Pancreas (tissue), 10 donors: ENCODE measurements around the gene TRIM47. TPM values are rescaled to one million over a fixed set of nuclear protein-coding genes. Genes with fewer than 3 reads are reported as not detected.
A peak's percentile ranks its signal among the peaks of the same experiment; 100 is the strongest.

Experiments
- ATAC-seq, 4 donors: fragments of 200-7000 bp; cut with Tn5 transposase; one replicate each; pipeline versions ENCODE4 v1.8.0 to v1.9.1; 2020; ENCODE audit warnings: mild to moderate bottlenecking in 4 of 4, moderate library complexity in 4 of 4
- DNase-seq, 6 donors: peaks; one replicate each; pipeline ENCODE4 v3.0.0-alpha.2; 2020
- FAIRE-seq: peaks from 2 replicates; lab custom pipeline; 2012; peaks lifted over from hg19 to GRCh38; lab: Jason Lieb, UNC
- H3K27ac ChIP-seq, 4 donors: fragments of 200-600 bp; sonication (generic); 1 replicate in 3 of 4; 2 replicates in 1 of 4; pipeline versions ENCODE4 v1.5.0 to v1.8.0; 2020
- H3K27me3 ChIP-seq, 4 donors: fragments of 200-600 bp; one replicate each; pipeline ENCODE4 v1.8.0; 2021
- H3K36me3 ChIP-seq, 3 donors: fragments of 200-600 bp; sonication (generic) in 1 of 3; one replicate each; pipeline versions ENCODE4 v1.5.0 to v1.8.0; 2020 to 2021
- H3K4me1 ChIP-seq, 3 donors: fragments of 200-600 bp; one replicate each; pipeline ENCODE4 v1.8.0; 2021
- H3K4me3 ChIP-seq, 4 donors: fragments of 200-600 bp; sonication (generic) in 2 of 4; one replicate each; pipeline versions ENCODE4 v1.5.0 to v1.8.0; 2020 to 2021
- H3K9me3 ChIP-seq, 4 donors: fragments of 200-600 bp; one replicate each; pipeline ENCODE4 v1.8.0; 2021
- WGBS, 2 donors: extraction: QIAGEN DNeasy Blood & Tissue Kit; methylation state at CpG; one replicate each; pipeline ENCODE4 v1.1.7; 2013; 5-methylcytosine and 5-hydroxymethylcytosine counted together
- intact Hi-C, 3 donors: fragments of 100-400 bp; cut with DNase I; formaldehyde crosslinking; loops; one replicate each; pipeline versions ENCODE4 v1.11.1 to v1.14.2; 2022
- polyA plus RNA-seq, 2 donors: library from polyadenylated mRNA; stranded (reverse); fragments of 200-250 nt; gene quantifications; one replicate each; pipeline ENCODE4 v1.2.3, GENCODE V29; 2013
- total RNA-seq, 6 donors: library from RNA; stranded (reverse); fragmentation: NEBNext Ultra II Directional in 4 of 6; extraction: Animal tissue kit (Norgen Biotek cat#: 25700) in 4 of 6; gene quantifications; one replicate each; pipeline versions ENCODE4 v1.2.1 to v1.2.4, GENCODE V29; 2021 to 2023
- TF ChIP-seq, protein P1 (sequence below), 4 donors: fragments of 200-600 bp; sonication (generic) in 3 of 4; IDR thresholded peaks; one replicate each; pipeline versions ENCODE4 v1.5.0 to v1.8.0; 2021; ENCODE audit warnings: antibody characterized with exemption in 4 of 4
- donor health status: healthy with polysubstance abuse.
- donor health status: DM: no; HTN: no; CAD: no; lungs with moderate emphysema.
- donor health status: DM: no; HTN: no; CAD: no.
- donor health status: control.
- donor health status: control.
- donor health status: Bipolar disorder and iron deficiency.
- donor health status: DM: yes; HTN: yes; CAD: no.
- donor health status: DM: no; HTN: no; CAD: no.
- donor health status: DM: no; HTN: no; CAD: no.
- donor health status: DM: yes; HTN: yes; CAD: no.

The TRIM47 gene
- total and polyA plus RNA-seq, 8 donors = 4.2 to 58.2 (median 28.9) TPM

DNA sequence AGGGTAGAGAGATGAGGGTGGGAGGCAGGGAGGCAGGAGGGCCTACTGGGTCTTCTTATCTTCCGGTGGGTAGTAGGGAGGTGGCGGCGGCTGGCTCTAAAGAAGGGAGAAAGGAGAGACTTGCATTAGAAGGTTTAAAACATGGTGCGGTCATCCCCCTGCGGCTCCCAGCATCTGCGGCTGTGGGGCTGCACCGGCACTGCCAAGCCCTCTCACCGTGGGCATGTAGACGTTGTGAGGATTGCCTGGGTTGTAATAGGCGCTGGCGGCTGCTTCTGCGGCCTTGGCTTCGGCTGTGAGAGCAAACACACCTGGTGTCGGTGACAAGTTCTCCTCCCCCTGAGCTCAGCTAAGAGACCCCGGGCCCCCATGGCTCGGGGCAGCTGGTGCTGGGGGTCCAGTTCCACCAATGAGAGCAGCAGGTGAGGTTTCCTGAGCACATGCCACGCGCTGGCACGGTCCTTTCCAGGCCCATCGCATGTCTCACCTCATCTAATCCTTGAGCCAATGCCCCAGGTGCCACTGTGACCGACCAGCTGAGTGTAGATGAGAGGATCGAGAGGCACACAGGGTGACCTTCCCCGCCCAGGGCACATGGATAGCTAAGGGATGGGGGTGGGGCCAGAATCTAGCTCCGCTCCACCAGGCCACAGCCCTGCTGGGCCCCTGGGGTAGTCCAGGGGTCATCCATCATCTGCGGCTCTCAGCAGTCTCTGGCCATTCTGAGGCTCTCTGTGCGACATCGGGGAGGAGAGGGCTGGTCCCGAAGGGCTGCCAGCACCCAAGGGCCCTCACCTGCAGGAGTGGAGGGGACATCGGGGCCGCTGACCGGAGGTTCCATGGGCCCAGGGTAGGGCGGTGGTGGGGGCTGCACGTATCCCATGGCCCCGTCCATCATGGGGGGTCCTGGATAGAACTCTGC is 31.4 kb downstream of the TRIM47 start:
- intact Hi-C loops = no loop called here
- Histone ChIP-seq H3K36me3 (peaks cover 0 to 50% (median 19%) of the 10 kb centered on the region in 3 donors), H3K4me1 (peaks cover 45 to 52% (median 51%) of the 10 kb centered on the region in 3 donors), H3K27ac (peak overlapping the region; percentile 89 to 95 (median 92)), H3K9me3 (no peaks in the 10 kb centered on the region), H3K27me3 (no peaks in the 10 kb centered on the region), H3K4me3 (peak overlapping the region in 2 of 4 donors; percentile 1 to 23)
- WGBS, 2 donors = 42 to 52% methylated on average over 34 of the region's 34 CpGs
- ATAC-seq (peak; percentile 29 to 55 (median 44)), DNase-seq (peak; percentile 80 to 93 (median 88)), FAIRE-seq (no peak)
- TF ChIP-seq, protein P1, sequence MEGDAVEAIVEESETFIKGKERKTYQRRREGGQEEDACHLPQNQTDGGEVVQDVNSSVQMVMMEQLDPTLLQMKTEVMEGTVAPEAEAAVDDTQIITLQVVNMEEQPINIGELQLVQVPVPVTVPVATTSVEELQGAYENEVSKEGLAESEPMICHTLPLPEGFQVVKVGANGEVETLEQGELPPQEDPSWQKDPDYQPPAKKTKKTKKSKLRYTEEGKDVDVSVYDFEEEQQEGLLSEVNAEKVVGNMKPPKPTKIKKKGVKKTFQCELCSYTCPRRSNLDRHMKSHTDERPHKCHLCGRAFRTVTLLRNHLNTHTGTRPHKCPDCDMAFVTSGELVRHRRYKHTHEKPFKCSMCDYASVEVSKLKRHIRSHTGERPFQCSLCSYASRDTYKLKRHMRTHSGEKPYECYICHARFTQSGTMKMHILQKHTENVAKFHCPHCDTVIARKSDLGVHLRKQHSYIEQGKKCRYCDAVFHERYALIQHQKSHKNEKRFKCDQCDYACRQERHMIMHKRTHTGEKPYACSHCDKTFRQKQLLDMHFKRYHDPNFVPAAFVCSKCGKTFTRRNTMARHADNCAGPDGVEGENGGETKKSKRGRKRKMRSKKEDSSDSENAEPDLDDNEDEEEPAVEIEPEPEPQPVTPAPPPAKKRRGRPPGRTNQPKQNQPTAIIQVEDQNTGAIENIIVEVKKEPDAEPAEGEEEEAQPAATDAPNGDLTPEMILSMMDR (IDR thresholded peaks at IDR 0.05) = no peak

DNA sequence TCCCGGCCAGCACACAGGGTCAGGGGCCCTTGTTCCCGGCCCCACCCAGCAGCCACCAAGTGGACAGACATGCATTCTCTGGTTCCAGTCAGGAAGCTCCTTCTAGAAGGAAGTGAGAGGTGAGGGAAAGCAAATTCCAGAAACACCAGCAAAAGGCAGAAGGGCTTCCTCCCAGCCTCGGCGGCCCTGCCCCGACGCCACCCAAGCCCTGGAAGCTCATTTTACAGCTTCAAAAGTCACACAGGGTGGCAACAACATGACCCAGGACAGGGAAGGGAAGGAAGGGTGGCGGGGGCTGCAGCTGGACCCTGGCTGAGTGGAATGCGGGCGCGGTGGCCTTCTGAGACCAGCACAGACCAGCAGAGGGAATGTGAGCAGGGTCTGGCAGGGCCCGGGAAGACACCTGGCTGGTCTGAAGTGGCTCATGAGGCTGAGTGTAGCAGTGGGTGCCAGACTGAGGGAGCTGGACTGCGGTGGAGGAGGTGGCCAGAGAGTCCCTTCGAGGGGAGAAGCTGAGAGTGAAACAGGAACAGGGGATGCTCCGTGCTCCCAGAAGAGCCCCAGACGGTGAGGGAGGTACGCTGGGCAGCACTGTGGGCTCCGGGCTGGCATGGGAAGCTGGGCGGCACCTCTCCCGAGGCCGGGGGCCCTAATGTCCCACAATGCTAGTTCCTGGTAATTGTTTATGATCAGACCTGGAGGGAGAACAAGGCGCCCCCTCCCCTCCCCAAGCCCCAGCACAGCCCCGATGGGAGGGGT is 32.3 kb downstream of the TRIM47 start:
- intact Hi-C loops = no loop called here
- 47 to 52% methylated on average over 22 of the region's 22 CpGs for WGBS, 2 donors
- Histone ChIP-seq H3K4me1 (peaks cover 45 to 52% (median 51%) of the 10 kb centered on the region in 3 donors), H3K36me3 (peaks cover 0 to 41% (median 14%) of the 10 kb centered on the region in 3 donors), H3K9me3 (no peaks in the 10 kb centered on the region), H3K27me3 (no peaks in the 10 kb centered on the region), H3K4me3 (peak overlapping the region in 2 of 4 donors; percentile 1 to 23), H3K27ac (peak overlapping the region; percentile 89 to 95 (median 92))
- ATAC-seq (no peak), DNase-seq (peak in 2 of 6 donors; percentile 46 to 78), FAIRE-seq (no peak)
- TF ChIP-seq, protein P1 (IDR thresholded peaks at IDR 0.05) = no peak

DNA sequence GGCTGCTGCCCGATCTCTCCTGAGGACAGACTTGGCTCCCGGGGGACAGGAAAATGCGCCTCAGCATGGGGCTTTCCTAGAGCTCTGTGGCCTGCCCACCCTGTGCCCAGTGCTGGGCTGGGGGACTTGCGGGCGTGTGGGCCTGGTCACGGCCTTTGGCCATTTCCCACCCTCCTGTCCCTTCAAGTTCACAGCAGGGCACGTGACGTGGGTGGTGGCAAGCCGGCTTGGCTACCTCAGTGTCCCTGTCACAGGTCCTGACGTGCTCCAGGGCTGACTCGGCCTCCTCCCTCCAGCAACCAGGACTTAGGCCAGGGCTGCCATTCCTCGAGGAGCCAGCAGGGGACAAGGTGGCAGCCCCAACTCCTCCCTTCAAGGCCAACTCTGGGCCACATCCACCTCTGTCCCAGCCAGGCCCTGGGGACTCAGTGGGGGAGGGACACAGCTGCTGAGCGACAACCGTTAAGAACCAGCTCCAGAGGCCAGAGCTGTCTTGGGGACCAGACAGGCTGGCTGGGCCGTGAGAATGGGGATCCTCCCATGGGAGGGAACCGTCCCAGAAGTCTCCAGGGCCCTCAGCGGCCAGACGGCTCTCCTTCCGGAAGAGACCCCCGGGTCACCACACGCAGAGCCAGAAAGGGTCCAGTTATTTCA is 33.2 kb downstream of the TRIM47 start:
- intact Hi-C loops = no loop called here
- no peaks in the 10 kb centered on the region for H3K9me3 ChIP-seq
- WGBS, 2 donors = 12 to 16% methylated on average over 21 of the region's 21 CpGs
- peak; percentile 74 to 81 (median 79) for ATAC-seq
- peak; percentile 91 to 98 (median 96) for DNase-seq
- TF ChIP-seq, protein P1 (IDR thresholded peaks at IDR 0.05) = peak; percentile 86 to 95 (median 92)
- peaks cover 0 to 33% (median 9%) of the 10 kb centered on the region in 3 donors for H3K36me3 ChIP-seq
- H3K4me1 ChIP-seq = peaks cover 45 to 51% (median 50%) of the 10 kb centered on the region in 3 donors
- H3K27me3 ChIP-seq = no peaks in the 10 kb centered on the region
- peak overlapping the region; percentile 89 to 95 (median 92) for H3K27ac ChIP-seq
- H3K4me3 ChIP-seq = peak overlapping the region in 1 of 4 donors; percentile 33
- FAIRE-seq = no peak

DNA sequence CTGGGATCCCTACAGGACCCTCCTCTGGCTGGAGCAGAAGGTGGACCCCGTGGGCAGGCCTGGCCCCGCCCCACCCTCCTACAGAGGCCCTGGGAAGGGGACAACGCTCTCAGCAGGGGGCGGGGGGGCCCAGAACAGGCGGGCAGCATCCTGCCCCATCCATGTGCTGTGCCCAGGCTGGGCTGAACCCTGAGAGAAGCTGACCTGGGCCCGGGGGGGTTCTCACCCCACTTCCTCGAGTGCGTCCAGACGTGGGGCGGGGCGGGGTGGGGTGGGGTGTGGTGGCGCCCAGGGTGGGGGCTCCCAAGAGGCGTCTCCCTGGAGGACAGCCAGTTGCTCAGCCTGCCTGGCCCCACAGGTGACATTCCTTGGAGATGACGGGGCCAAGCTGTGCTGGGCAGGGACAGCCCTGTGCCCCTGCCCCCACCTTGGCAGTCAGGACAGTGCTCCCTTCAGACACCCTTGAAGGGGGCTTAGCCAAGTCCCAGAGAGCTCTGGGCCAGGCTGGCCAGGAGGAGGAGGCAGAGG is 33.8 kb downstream of the TRIM47 start:
- intact Hi-C loops = no loop called here
- peaks cover 45 to 50% (median 49%) of the 10 kb centered on the region in 3 donors for H3K4me1 ChIP-seq
- peak overlapping the region; percentile 89 to 95 (median 92) for H3K27ac ChIP-seq
- FAIRE-seq (no peak), DNase-seq (peak; percentile 71 to 91 (median 86)), ATAC-seq (peak; percentile 57 to 64 (median 60))
- TF ChIP-seq, protein P1 (IDR thresholded peaks at IDR 0.05) = no peak
- H3K4me3 ChIP-seq = peak overlapping the region in 1 of 4 donors; percentile 33
- no peaks in the 10 kb centered on the region for H3K9me3 ChIP-seq
- no peaks in the 10 kb centered on the region for H3K27me3 ChIP-seq
- WGBS, 2 donors = 31 to 41% methylated on average over 11 to 14 of the region's 14 CpGs
- peaks cover 0 to 28% (median 5%) of the 10 kb centered on the region in 3 donors for H3K36me3 ChIP-seq
